GM23338 (cell line): ENCODE data around the gene PLA2G4F. TPM values are rescaled to one million over a fixed set of nuclear protein-coding genes. Genes with fewer than 3 reads are reported as not detected.

ENCODE experiments used
- ATAC-seq: fragments of 200-7000 bp; cut with Tn5 transposase; 3 replicates; pipeline ENCODE4 v1.9.1; 2020
- DNase-seq: peaks from one replicate; pipeline ENCODE4 v3.0.0-alpha.2; 2015; ENCODE audit warnings: low spot score
- H2AFZ ChIP-seq: fragments of 200-600 bp; sonication (generic); 2 replicates; pipeline ENCODE4 v1.8.0; 2016; ENCODE audit warnings: antibody characterized with exemption, mild to moderate bottlenecking, moderate library complexity
- H3F3A ChIP-seq: fragments of 200-600 bp; sonication (generic); replicated peaks from 2 replicates; pipeline ENCODE4 v1.8.0; 2017; ENCODE audit warnings: antibody characterized with exemption, mixed run types, low read depth
- H3K27ac ChIP-seq: fragments of 200-600 bp; sonication (generic); 2 replicates; pipeline ENCODE4 v1.6.1; 2016; ENCODE audit warnings: low read depth
- H3K27me3 ChIP-seq: fragments of 200-600 bp; sonication (generic); 2 replicates; pipeline ENCODE4 v1.8.0; 2016; ENCODE audit warnings: mild to moderate bottlenecking, mixed run types, moderate library complexity; ENCODE audit not compliant: insufficient read depth
- H3K36me3 ChIP-seq: fragments of 200-600 bp; sonication (generic); 2 replicates; pipeline ENCODE4 v1.8.0; 2016; ENCODE audit warnings: mild to moderate bottlenecking; ENCODE audit not compliant: insufficient read depth
- H3K4me1 ChIP-seq: fragments of 200-600 bp; sonication (generic); 2 replicates; pipeline ENCODE4 v1.8.0; 2016; ENCODE audit warnings: mild to moderate bottlenecking, moderate library complexity; ENCODE audit not compliant: insufficient read depth
- H3K4me2 ChIP-seq: fragments of 200-600 bp; sonication (generic); 2 replicates; pipeline ENCODE4 v1.7.1; 2017; ENCODE audit warnings: mixed run types
- H3K4me3 ChIP-seq: fragments of 200-600 bp; sonication (generic); 2 replicates; pipeline ENCODE4 v1.6.1; 2016; ENCODE audit warnings: mixed run types
- H3K79me2 ChIP-seq: fragments of 200-600 bp; sonication (generic); replicated peaks from 2 replicates; pipeline ENCODE4 v1.8.0; 2017; ENCODE audit warnings: mild to moderate bottlenecking; ENCODE audit not compliant: insufficient read depth
- H3K9me2 ChIP-seq: fragments of 200-600 bp; sonication (generic); 2 replicates; pipeline ENCODE4 v1.8.0; 2017; ENCODE audit not compliant: insufficient read depth
- H4K20me1 ChIP-seq: fragments of 200-600 bp; sonication (generic); replicated peaks from 2 replicates; pipeline ENCODE4 v1.8.0; 2017; ENCODE audit warnings: mild to moderate bottlenecking; ENCODE audit not compliant: insufficient read depth
- H3K27ac Mint-ChIP-seq: 2 replicates; pipeline ENCODE4 v1.8.0; 2020; ENCODE audit warnings: inconsistent platforms, mild to moderate bottlenecking, moderate library complexity, mixed read lengths
- H3K27me3 Mint-ChIP-seq: 3 replicates; pipeline ENCODE4 v1.8.0; 2022; ENCODE audit warnings: low read depth, mild to moderate bottlenecking, moderate library complexity, mixed read lengths, inconsistent platforms; ENCODE audit not compliant: insufficient read depth, poor library complexity
- H3K36me3 Mint-ChIP-seq: 3 replicates; pipeline ENCODE4 v1.8.0; 2021; ENCODE audit warnings: low read depth, mild to moderate bottlenecking, inconsistent platforms, moderate library complexity, mixed read lengths
- H3K4me1 Mint-ChIP-seq: 3 replicates; pipeline ENCODE4 v1.8.0; 2020; ENCODE audit warnings: mild to moderate bottlenecking, inconsistent platforms, mixed read lengths
- H3K4me3 Mint-ChIP-seq: 3 replicates; pipeline ENCODE4 v1.8.0; 2021; ENCODE audit warnings: moderate library complexity, mild to moderate bottlenecking, inconsistent platforms, mixed read lengths
- H3K9me3 Mint-ChIP-seq: 3 replicates; pipeline ENCODE4 v1.8.0; 2020; ENCODE audit warnings: moderate library complexity, mild to moderate bottlenecking, inconsistent platforms, mixed read lengths
- CREB1 ChIP-seq: fragments of 250-450 bp; sonication (Bioruptor Pico); IDR thresholded peaks from 2 replicates; pipeline ENCODE4 v1.5.0; 2020; ENCODE audit warnings: low read depth, mild to moderate bottlenecking, moderate library complexity
- CTCF ChIP-seq, 2 experiments: fragments of 200-600 bp in 1 of 2; sonication (generic) in 1 of 2; conservative IDR thresholded peaks; 2 replicates each; pipeline versions ENCODE4 v1.5.1 to v1.6.1; 2016 to 2017; ENCODE audit warnings: antibody characterized with exemption in 2 of 2, low read depth in 2 of 2, mild to moderate bottlenecking in 2 of 2, moderate library complexity in 1 of 2
- ETS1 ChIP-seq: IDR thresholded peaks from 2 replicates; pipeline ENCODE4 v1.6.1; 2016; ENCODE audit warnings: antibody characterized with exemption
- EZH2 ChIP-seq: fragments of 200-600 bp; sonication (generic); IDR thresholded peaks from one replicate; pipeline ENCODE4 v1.8.0; 2017; ENCODE audit warnings: antibody characterized with exemption, mild to moderate bottlenecking, low read depth; ENCODE audit not compliant: unreplicated experiment
- NANOG ChIP-seq: IDR thresholded peaks from 2 replicates; pipeline ENCODE4 v1.6.1; 2016; ENCODE audit warnings: antibody characterized with exemption, borderline replicate concordance
- POLR2AphosphoS5 ChIP-seq: IDR thresholded peaks from 2 replicates; pipeline ENCODE4 v1.6.1; 2016; ENCODE audit warnings: antibody characterized with exemption, low read depth
- STAT1 ChIP-seq: IDR thresholded peaks from one replicate; pipeline ENCODE4 v1.6.1; 2016; ENCODE audit warnings: antibody characterized with exemption; ENCODE audit not compliant: unreplicated experiment
- polyA plus RNA-seq: library from polyadenylated mRNA; unstranded; fragments of >200 nt; fragmentation: Nextera tagmentation; extraction: Ambion mirVana; gene quantifications from 2 replicates; pipeline ENCODE4 v1.2.1, GENCODE V29; 2016
- total RNA-seq: library from RNA; depleted of rRNA; stranded (reverse); fragments of >200 nt; shearing (Covaris generic); gene quantifications from 2 replicates; pipeline ENCODE4 v1.2.3, GENCODE V29; 2014
- TF ChIP-seq, protein P1 (sequence below): IDR thresholded peaks from one replicate; pipeline ENCODE4 v1.6.1; 2018; ENCODE audit warnings: antibody characterized with exemption; ENCODE audit not compliant: unreplicated experiment

Gene PLA2G4F
- total and polyA plus RNA-seq, 2 experiments from 2014 or later = not detected

DNA sequence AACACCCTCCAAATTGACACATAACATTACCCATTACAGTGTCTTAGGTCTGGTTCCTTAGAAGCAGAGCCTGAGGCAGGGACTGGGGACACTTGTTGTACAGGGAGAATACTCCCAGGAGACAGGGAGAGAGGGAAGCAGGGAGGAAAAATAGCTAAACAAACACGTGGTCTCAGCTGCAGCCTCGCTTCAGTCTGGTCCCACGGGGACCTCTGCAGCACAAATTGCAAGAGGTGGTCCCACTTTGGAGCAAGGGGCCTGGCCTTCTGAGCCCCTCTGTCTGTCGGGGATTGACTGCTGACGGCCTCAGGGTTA lies 37.0 kb downstream of the PLA2G4F start:
- Histone ChIP-seq H3K4me2 (peak overlapping the region; percentile 41; the same call in 1 of the 2 replicates), H3K4me3 (no peak overlapping the region), H3K27ac (no peak overlapping the region), H3K27me3 (no peaks in the 10 kb centered on the region), H3K36me3 (no peaks in the 10 kb centered on the region), H3F3A (no peaks in the 10 kb centered on the region), H4K20me1 (no peaks in the 10 kb centered on the region), H3K4me1 (peaks cover 10% of the 10 kb centered on the region), H2AFZ (peak overlapping the region; percentile 98), H3K79me2 (no peaks in the 10 kb centered on the region), H3K9me2 (no peaks in the 10 kb centered on the region)
- H3K4me1 Mint-ChIP-seq = peaks cover 12% of the 10 kb centered on the region
- peak; percentile 11 for DNase-seq
- H3K4me3 Mint-ChIP-seq = no peak overlapping the region
- no peak for TF ChIP-seq CREB1
- no peak for TF ChIP-seq EZH2
- H3K27me3 Mint-ChIP-seq = peaks cover 3% of the 10 kb centered on the region
- H3K9me3 Mint-ChIP-seq = peaks cover 8% of the 10 kb centered on the region; the same call in 2 of the 3 replicates
- peak; percentile 41 for ATAC-seq
- H3K27ac Mint-ChIP-seq = no peak overlapping the region
- no peaks in the 10 kb centered on the region; the same call in 2 of the 3 replicates for H3K36me3 Mint-ChIP-seq

GRCh38 chr15:42118650-42119445 lies 37.6 kb downstream of the PLA2G4F start:
- DNase-seq (peak; percentile 59), ATAC-seq (peak; percentile 93)
- TF ChIP-seq POLR2AphosphoS5 (no peak), CTCF (conservative IDR thresholded peaks at IDR 0.05; ENCODE audit: low read depth in 2 of 2) (no peak), ETS1 (no peak), CREB1 (no peak), NANOG (no peak), STAT1 (no peak), EZH2 (no peak)
- TF ChIP-seq, protein P1, sequence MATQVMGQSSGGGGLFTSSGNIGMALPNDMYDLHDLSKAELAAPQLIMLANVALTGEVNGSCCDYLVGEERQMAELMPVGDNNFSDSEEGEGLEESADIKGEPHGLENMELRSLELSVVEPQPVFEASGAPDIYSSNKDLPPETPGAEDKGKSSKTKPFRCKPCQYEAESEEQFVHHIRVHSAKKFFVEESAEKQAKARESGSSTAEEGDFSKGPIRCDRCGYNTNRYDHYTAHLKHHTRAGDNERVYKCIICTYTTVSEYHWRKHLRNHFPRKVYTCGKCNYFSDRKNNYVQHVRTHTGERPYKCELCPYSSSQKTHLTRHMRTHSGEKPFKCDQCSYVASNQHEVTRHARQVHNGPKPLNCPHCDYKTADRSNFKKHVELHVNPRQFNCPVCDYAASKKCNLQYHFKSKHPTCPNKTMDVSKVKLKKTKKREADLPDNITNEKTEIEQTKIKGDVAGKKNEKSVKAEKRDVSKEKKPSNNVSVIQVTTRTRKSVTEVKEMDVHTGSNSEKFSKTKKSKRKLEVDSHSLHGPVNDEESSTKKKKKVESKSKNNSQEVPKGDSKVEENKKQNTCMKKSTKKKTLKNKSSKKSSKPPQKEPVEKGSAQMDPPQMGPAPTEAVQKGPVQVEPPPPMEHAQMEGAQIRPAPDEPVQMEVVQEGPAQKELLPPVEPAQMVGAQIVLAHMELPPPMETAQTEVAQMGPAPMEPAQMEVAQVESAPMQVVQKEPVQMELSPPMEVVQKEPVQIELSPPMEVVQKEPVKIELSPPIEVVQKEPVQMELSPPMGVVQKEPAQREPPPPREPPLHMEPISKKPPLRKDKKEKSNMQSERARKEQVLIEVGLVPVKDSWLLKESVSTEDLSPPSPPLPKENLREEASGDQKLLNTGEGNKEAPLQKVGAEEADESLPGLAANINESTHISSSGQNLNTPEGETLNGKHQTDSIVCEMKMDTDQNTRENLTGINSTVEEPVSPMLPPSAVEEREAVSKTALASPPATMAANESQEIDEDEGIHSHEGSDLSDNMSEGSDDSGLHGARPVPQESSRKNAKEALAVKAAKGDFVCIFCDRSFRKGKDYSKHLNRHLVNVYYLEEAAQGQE = no peak
- Mint-ChIP-seq H3K27ac (no peak overlapping the region), H3K4me1 (peaks cover 12% of the 10 kb centered on the region), H3K27me3 (peaks cover 3% of the 10 kb centered on the region), H3K9me3 (peaks cover 8% of the 10 kb centered on the region; the same call in 2 of the 3 replicates), H3K4me3 (peak overlapping the region; percentile 34; the same call in 2 of the 3 replicates), H3K36me3 (no peaks in the 10 kb centered on the region; the same call in 2 of the 3 replicates)
- H3K79me2 ChIP-seq = no peaks in the 10 kb centered on the region
- no peaks in the 10 kb centered on the region for H3F3A ChIP-seq
- H3K4me3 ChIP-seq = no peak overlapping the region
- peak overlapping the region; percentile 98 for H2AFZ ChIP-seq
- no peaks in the 10 kb centered on the region for H4K20me1 ChIP-seq
- H3K27ac ChIP-seq = no peak overlapping the region
- peak overlapping the region; percentile 41; the same call in 1 of the 2 replicates for H3K4me2 ChIP-seq
- H3K4me1 ChIP-seq = peaks cover 10% of the 10 kb centered on the region
- H3K36me3 ChIP-seq = no peaks in the 10 kb centered on the region
- no peaks in the 10 kb centered on the region for H3K9me2 ChIP-seq
- H3K27me3 ChIP-seq = no peaks in the 10 kb centered on the region
